AG04449 (cell line): ENCODE data around the gene SF3B4.

Source experiments
- CTCF ChIA-PET: fragments of 350-600 bp; formaldehyde crosslinking; extraction: SDS; loops from one replicate; lab custom pipeline; 2021; ENCODE audit warnings: antibody characterized with exemption; lab: Yijun Ruan, JAX
- POLR2A ChIA-PET: fragments of 400-600, 350-600 bp; formaldehyde crosslinking; extraction: SDS; loops from one replicate; lab custom pipeline; 2020; ENCODE audit warnings: antibody characterized with exemption, inconsistent platforms; lab: Yijun Ruan, JAX
- DNase-seq: peaks from one replicate; pipeline ENCODE4 v3.0.0-alpha.2; 2010; ENCODE audit warnings: low read depth, low spot score
- H3K4me3 ChIP-seq: 2 replicates; pipeline ENCODE4 v1.5.1; 2011; ENCODE audit warnings: low read depth, mild to moderate bottlenecking, control low read depth, low read length
- CTCF ChIP-seq: IDR thresholded peaks from one replicate; pipeline ENCODE4 v1.5.1; 2011; ENCODE audit warnings: mild to moderate bottlenecking, moderate library complexity, low read length, control low read depth, inconsistent platforms; ENCODE audit not compliant: insufficient read depth; ENCODE audit errors: missing control alignments

The SF3B4 gene

GRCh38 chr1:149927563-149928400, at the start of gene SF3B4:
Gene SF3B4, minus strand, starts transcription at chr1:149927803. Its CDS starts 44 bp downstream, at chr1:149927759.
- POLR2A ChIA-PET, result interaction anchor here (0.6 to 2.0 kb wide), 2 partner anchors 28 to 40 kb away, joined by 3 to 12 read pairs; partner anchors contain the start of gene BOLA1
- peak within 1 kb of the TSS; percentile 99 for H3K4me3 ChIP-seq
- CTCF ChIA-PET, result interaction anchor here (1.2 kb wide), 1 partner anchor 241 kb away, joined by 3 read pairs; no protein-coding TSS in a partner anchor
- DNase-seq, result peak; percentile 49
- TF ChIP-seq CTCF, result no peak

- DNase-seq, result no peak
- ChIA-PET POLR2A (no interaction called here), CTCF (interaction anchor here (0.7 to 1.4 kb wide), 2 partner anchors 10 to 192 kb away, joined by 3 to 4 read pairs; no protein-coding TSS in a partner anchor)
These were observed 49.7 kb upstream of the SF3B4 start for GRCh38 chr1:149977345-149977744.

GRCh38 chr1:149972547-149972946, 44.9 kb upstream of the SF3B4 start:
- TF ChIP-seq CTCF, result no peak
- POLR2A ChIA-PET, result no interaction called here

More at GRCh38 chr1:149977345-149977744, 49.7 kb upstream of the SF3B4 start:
- H3K4me3 ChIP-seq, result no peak overlapping the region
- TF ChIP-seq CTCF, result no peak

GRCh38 chr1:149967646-149968045, 40.0 kb upstream of the SF3B4 start:
- ChIA-PET CTCF (interaction anchor here (0.7 kb wide), 1 partner anchor 10 kb away, joined by 3 read pairs; no protein-coding TSS in a partner anchor), POLR2A (no interaction called here)

More at GRCh38 chr1:149972547-149972946, 44.9 kb upstream of the SF3B4 start:
- H3K4me3 ChIP-seq, result no peak overlapping the region
- no peak for DNase-seq
- CTCF ChIA-PET, result interaction anchor here (1.3 to 1.4 kb wide), 2 partner anchors 10 to 11 kb away, joined by 4 to 5 read pairs; no protein-coding TSS in a partner anchor

GRCh38 chr1:149967041-149967440, 39.4 kb upstream of the SF3B4 start:
- ChIA-PET CTCF (interaction anchor here (0.7 kb wide), 1 partner anchor 11 kb away, joined by 3 read pairs; no protein-coding TSS in a partner anchor), POLR2A (no interaction called here)
- H3K4me3 ChIP-seq, result no peak overlapping the region
- DNase-seq, result no peak
- no peak for TF ChIP-seq CTCF

More at GRCh38 chr1:149967646-149968045, 40.0 kb upstream of the SF3B4 start:
- DNase-seq, result no peak
- no peak overlapping the region for H3K4me3 ChIP-seq
- TF ChIP-seq CTCF, result no peak

- ChIA-PET CTCF (no interaction called here), POLR2A (no interaction called here)
- no peak for DNase-seq
- H3K4me3 ChIP-seq, result no peak overlapping the region
- no peak for TF ChIP-seq CTCF
These were observed 38.8 kb upstream of the SF3B4 start for GRCh38 chr1:149966405-149966804.
